GM20000 (cell line): ENCODE results near the gene MAN2B2.

Experiments used
- DNase-seq: peaks from one replicate; pipeline ENCODE4 v3.0.0; 2012; ENCODE audit warnings: low spot score
- TF ChIP-seq, protein P1 (sequence below): IDR thresholded peaks from 2 replicates; pipeline ENCODE4 v1.5.1; 2012; ENCODE audit warnings: mild to moderate bottlenecking, control low read depth; ENCODE audit errors: extremely low read depth, missing control alignments

MAN2B2 gene

GRCh38 chr4:6561706-6562371 is 13.2 kb upstream of the MAN2B2 start:
- TF ChIP-seq, protein P1, sequence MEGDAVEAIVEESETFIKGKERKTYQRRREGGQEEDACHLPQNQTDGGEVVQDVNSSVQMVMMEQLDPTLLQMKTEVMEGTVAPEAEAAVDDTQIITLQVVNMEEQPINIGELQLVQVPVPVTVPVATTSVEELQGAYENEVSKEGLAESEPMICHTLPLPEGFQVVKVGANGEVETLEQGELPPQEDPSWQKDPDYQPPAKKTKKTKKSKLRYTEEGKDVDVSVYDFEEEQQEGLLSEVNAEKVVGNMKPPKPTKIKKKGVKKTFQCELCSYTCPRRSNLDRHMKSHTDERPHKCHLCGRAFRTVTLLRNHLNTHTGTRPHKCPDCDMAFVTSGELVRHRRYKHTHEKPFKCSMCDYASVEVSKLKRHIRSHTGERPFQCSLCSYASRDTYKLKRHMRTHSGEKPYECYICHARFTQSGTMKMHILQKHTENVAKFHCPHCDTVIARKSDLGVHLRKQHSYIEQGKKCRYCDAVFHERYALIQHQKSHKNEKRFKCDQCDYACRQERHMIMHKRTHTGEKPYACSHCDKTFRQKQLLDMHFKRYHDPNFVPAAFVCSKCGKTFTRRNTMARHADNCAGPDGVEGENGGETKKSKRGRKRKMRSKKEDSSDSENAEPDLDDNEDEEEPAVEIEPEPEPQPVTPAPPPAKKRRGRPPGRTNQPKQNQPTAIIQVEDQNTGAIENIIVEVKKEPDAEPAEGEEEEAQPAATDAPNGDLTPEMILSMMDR, result no peak

DNA sequence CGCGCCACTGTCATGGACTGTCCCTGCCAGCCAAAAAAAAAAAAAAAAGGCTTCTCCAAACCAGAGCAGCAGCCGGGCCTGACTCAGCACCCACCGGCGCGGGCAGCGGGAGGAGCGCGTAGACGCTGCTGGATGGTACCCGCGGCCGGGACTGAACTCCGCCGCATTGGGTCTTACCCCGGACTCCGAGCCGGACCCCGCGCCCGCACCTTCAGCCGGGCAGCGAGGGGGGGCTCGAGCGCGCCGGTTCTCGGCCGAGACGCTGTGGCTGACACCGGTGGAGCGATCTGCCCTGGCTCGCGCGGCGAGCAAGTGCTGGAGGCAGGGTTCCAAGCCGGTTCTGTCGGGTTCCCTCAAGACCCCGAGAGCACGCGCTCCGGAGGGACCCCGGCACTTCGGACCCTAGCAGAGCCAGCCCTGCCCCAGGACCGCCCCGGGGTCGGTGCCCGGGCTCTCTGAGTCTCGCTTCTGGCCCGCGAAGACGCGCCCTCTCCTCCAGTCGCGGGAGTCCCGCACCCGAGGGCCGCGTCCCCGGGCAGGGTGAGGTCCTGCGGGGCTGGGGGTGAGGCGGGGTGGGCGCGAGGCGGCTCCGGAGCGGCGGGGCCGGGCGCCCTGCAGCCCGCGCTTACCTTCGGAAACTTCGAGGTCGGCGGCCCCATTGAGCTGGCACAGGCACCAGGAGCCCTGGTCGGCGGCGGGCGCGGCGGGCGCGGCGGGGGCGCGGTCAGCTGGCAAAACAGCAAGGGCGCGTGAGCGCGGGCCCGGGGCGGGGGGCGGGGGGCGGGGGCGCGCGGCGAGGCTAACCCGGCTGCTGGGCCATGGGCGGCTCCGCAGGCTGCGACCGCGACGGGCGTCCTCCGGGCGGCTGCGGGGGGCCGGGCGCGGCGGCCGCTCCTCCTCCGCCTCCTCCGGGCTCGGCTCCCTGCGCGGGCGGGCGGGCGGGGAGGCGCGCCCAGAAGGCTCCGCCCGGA is 11.8 kb upstream of the MAN2B2 start:
- DNase-seq, result peak; percentile 49
- TF ChIP-seq, protein P1, result no peak

More at GRCh38 chr4:6561706-6562371, 13.2 kb upstream of the MAN2B2 start:
- DNase-seq, result no peak

- DNase-seq, result no peak
- TF ChIP-seq, protein P1, result no peak
Observed at GRCh38 chr4:6563935-6564645, 10.9 kb upstream of the MAN2B2 start.

- TF ChIP-seq, protein P1, result no peak
- no peak for DNase-seq
Observed at GRCh38 chr4:6565691-6566390, 9.1 kb upstream of the MAN2B2 start.

DNA sequence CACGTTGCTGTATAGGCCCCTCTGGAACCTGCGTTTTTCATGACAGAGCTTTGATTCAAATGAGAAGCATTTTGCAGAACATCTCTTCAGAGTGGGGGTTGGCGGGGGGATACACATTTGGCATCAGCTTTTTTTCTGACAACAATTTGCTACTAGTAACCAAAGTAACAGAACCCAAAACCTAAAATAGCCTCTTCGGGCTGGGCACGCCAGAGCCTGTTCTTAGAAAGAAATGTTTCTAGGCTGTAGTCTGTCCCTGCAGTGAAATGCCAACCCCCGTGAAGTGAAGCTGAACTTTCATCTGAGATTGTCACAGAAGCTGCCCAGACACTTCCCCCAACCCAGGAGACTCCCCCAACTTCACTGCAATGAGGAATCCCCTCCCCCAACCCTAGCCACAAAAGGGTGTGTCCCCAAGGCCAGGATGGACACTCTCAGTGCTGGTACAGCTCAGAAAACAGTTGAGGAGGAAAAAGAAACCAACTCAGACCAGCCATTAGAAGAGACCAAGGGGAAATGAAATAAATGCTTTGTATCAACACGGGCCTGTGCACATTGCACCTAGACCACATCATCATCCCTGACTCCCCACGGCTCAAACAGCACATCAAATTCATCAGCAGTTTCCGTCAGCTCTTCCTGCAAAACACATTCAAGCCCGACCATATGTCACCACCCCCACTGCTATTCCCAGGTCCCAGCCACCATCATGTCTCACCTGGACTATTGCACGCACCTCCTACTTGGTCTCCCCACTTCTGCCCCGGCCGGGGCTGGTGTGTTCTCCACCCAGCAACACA is 8.4 kb upstream of the MAN2B2 start:
- DNase-seq, result no peak
- TF ChIP-seq, protein P1, result no peak

- DNase-seq, result no peak
- TF ChIP-seq, protein P1, result no peak
Observed at GRCh38 chr4:6567218-6567617, 7.8 kb upstream of the MAN2B2 start.
